Suppressor macrophage treated with lipopolysaccharide for 4 hours (primary cell): ENCODE data around the gene KDM2A.

Source experiments
- DNase-seq: peaks from one replicate; pipeline ENCODE4 v3.0.0-alpha.2; 2020

KDM2A gene

GRCh38 chr11:67262731-67263675 is 143.9 kb downstream of the KDM2A start:
- peak; percentile 84 for DNase-seq

- no peak for DNase-seq
These were observed 145.2 kb downstream of the KDM2A start for GRCh38 chr11:67264260-67264659.

- no peak for DNase-seq
These were observed 146.0 kb downstream of the KDM2A start for GRCh38 chr11:67264877-67265632.

GRCh38 chr11:67265633-67266448 is 146.8 kb downstream of the KDM2A start:
- DNase-seq, result peak; percentile 89

GRCh38 chr11:67266449-67267187 is 147.6 kb downstream of the KDM2A start, which contains the start of gene GRK2:
GRK2 (plus strand) TSS chr11:67266473; CDS start chr11:67266700, 227 bp downstream.
- peak; percentile 72 for DNase-seq

- no peak for DNase-seq
These were observed 148.4 kb downstream of the KDM2A start for GRCh38 chr11:67267188-67268080.

GRCh38 chr11:67268081-67268961 is 149.3 kb downstream of the KDM2A start:
- DNase-seq, result peak; percentile 92

- DNase-seq, result no peak
These were observed 149.9 kb downstream of the KDM2A start for GRCh38 chr11:67268962-67269268.

- DNase-seq, result peak; percentile 65
These were observed 150.6 kb downstream of the KDM2A start for GRCh38 chr11:67269401-67270255.

- DNase-seq, result peak; percentile 51
These were observed 151.5 kb downstream of the KDM2A start for GRCh38 chr11:67270256-67271204.

- DNase-seq, result no peak
These were observed 152.1 kb downstream of the KDM2A start for GRCh38 chr11:67271205-67271540.

GRCh38 chr11:67271541-67272284 is 152.7 kb downstream of the KDM2A start:
- peak; percentile 64 for DNase-seq

GRCh38 chr11:67272327-67273259 is 153.5 kb downstream of the KDM2A start:
- peak; percentile 51 for DNase-seq

- DNase-seq, result no peak
These were observed 154.4 kb downstream of the KDM2A start for GRCh38 chr11:67273260-67273990.
